HG03342 (cell line): Measurements from ENCODE around the gene EDNRA.

Source experiments
- ATAC-seq: cut with Tn5 transposase; IDR thresholded peaks from one replicate; pipeline ENCODE4 v1.9.1; 2021; ENCODE audit warnings: mild to moderate bottlenecking, moderate library complexity; ENCODE audit not compliant: unreplicated experiment

Gene EDNRA

DNA sequence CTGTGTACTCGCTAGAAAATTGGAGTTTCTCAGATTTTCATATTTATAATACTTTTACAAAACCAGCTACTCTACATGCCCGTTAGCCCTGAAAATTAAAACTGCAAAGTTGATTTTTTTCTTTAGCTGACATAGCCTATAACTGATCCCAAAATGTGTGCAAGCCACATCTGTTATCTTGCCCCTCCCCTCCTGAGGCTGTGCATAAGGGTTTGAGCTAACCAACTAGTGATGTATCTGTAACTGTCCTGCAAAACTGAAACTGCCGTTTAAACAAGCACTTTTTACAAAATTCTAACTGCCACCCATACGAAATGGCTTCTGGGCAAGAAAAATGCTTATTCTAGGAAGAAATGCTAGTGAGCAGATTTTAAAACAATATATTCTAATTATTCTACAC, 59.1 kb downstream of the EDNRA start:
- ATAC-seq = no peak

DNA sequence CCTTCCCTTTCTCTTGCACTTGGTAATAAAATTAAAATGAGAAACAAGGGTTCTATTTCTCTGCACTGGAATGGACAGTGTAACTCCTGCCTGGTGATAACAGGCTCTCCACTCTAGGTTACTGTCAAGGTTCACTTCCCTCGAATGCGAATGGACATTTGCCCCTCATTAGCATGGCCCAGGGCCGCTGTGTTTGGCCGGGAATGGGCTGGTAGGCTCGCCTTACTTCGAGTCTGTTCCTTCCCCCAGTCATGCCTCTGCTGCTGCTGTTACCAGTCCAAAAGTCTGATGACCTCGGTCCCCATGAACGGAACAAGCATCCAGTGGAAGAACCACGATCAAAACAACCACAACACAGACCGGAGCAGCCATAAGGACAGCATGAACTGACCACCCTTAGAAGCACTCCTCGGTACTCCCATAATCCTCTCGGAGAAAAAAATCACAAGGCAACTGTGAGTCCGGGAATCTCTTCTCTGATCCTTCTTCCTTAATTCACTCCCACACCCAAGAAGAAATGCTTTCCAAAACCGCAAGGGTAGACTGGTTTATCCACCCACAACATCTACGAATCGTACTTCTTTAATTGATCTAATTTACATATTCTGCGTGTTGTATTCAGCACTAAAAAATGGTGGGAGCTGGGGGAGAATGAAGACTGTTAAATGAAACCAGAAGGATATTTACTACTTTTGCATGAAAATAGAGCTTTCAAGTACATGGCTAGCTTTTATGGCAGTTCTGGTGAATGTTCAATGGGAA, 61.5 kb downstream of the EDNRA start:
- ATAC-seq = no peak

DNA sequence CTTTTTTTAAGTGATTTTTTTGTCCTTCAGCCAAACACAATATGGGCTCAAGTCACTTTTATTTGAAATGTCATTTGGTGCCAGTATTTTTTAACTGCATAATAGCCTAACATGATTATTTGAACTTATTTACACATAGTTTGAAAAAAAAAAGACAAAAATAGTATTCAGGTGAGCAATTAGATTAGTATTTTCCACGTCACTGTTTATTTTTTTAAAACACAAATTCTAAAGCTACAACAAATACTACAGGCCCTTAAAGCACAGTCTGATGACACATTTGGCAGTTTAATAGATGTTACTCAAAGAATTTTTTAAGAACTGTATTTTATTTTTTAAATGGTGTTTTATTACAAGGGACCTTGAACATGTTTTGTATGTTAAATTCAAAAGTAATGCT, 62.1 kb downstream of the EDNRA start:
- ATAC-seq = no peak

DNA sequence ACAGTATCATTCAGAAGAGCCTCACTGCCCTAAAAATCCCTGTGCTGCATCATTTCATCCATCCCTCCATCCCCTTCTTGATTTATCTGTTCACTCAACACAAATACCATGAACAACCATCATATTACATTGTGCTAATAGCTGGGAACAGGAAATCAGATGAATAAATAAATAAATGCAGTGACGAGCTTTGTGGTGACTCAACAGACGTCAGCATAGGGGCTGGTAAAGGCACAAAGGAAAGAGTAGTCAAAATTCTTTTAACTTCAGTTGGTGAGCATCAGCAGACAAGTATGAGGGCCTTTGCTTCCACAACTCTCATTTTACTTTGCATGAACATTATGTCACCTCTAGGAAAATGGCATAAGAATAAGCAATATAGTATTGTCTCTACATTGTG, 65.5 kb downstream of the EDNRA start:
- ATAC-seq = no peak

DNA sequence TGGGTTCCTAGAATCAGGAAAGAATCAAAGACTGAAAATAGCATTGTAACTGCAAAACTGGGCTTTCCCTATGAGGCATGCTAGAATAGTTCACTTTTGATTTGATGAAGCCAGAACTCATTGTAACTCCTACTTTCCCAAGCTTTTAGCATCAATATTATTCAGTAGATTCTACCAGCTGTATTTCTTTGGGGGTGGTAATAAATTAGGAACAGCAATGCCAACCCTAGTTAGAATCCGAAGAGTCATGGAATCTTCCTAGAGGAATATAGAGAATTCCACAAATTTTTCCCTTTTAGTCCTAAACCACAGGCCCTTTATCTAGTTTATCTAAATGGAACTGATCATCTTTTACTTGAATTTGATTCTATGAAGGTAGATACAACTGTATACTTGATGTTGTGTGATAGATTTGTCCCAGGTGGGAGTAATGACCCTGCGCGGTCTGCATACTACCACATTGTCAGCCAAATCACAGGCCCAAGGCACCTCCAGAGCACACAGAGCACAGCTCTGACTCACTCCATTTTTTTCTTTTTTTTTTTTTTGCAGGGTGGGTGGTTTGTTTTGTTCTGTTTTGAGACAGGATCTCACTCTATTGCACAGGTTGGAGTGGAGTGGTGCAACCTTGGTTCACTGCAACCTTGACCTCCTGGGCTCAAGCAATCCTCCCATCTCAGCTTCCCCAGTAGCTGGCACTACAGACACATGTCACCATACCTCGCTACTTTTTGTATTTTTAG, 66.6 kb downstream of the EDNRA start:
- peak; percentile 45 for ATAC-seq

DNA sequence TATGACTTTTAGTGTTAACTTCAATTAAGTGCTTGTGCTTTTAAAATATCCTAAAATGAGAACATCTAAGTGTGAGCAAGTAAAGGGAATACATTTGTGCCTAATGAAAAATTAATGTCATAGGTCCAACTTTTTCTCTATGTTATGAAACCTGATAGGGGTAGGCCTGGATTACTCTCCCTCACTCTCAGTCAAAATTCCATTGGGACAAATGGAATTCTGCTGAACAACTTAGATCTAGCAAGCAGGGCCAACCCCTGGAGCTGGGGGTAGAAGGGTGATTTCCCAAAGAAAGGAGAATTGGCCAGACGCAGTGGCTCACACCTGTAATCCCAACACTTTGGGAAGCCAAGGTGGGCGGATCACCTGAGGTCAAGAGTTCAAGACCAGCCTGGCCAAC, 67.4 kb downstream of the EDNRA start:
- no peak for ATAC-seq

DNA sequence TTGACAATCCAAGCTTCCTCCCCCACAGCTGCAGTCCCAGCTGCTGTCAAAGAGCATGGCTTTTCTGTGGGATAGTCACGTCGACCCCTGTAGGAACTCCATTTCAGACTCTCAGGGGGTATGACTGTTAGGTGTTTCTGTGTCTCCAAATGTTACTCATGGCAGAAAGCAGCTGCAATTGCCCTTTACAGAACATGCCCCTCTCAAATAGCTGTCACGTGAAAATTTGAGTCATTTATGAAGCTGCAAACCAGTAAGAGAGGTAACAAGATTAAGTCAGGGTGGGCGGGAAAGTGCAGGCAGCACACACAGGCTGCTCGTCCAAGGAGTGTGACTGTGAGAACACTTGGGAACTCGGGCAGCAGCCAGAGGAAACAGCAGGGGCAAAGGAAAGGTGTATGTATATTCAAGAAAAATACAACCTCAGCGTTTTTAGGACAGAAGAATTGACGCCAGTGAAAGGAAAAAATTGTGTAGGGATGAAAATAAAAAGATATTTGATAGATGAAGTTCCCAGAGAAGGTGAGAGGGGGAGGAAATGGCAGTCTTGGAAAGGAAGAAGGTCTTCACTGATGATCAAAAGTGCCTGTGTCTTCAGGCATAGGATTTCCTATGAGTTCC, 69.8 kb downstream of the EDNRA start:
- peak; percentile 75 for ATAC-seq

DNA sequence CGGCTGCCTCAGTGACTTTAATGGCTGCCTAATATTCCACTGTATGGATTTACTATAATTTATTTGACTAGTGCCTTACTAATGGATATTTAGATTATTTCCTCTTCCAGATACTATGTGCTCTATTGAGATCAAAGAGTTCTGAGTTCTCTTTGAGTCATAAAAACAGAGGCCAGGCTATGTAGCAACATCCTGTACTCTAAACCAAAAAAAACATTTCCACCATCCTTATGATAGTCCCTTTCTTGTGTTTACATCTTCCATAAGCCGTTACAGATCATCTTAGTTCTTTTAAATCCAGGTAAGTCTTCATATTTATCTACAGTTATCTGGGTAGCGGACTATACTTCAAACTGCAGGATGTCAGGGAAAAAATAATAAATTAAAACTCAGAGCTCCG, 79.7 kb downstream of the EDNRA start:
- no peak for ATAC-seq

DNA sequence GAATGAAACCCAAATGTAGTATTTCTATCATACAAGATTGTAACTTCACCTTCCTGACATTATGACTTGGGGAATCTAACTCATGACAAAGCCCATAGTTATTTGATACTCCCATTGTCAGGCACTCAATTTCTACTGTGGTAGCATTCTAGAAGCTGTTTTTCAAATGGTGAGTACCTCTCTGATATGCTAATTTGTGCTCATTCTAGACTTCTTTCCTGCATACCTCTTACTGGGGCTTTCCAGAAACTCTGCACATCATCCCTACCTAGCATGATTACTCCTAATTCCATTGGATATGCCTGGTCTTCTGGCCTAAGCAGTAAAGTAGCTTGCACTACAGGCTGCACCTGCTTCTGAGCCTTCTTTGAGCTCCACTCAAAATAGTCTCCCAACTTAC, 85.9 kb downstream of the EDNRA start:
- no peak for ATAC-seq

DNA sequence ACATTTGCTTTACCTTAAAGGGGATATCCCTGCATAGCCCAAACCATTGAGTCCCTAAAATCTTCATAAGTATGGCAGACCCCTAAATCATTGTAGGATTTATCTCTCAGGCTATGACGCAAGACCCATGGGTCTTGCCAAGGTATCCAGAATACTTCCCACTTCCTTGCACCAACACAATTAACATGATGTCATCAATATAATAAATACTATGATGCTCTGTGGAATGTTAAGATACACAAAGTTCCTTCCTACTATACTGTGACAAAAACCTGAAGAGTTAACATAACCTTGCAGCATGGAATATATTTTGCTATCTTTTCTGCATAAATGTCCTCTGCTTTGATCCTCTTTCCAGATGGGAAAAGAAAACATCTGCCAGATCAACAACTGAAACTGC, 86.4 kb downstream of the EDNRA start:
- ATAC-seq = no peak

DNA sequence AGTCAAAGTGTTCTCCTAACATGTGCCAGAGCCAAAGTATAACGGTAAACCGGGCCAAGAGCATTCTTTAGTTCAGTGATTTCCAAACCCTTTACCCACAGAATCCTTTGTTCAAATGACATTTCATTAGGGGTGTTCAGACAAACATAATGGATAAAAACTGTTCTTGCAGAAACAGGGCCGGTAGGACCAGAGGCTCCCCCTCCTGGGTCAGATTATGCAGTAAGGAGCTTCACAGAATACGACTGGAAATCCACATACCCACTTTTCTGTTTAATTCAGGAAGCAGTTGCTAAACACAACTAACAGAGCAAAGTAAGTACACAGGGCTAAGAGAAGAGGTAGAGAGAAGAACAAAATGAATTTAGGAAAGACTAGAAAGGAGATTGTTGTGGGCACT, 89.7 kb downstream of the EDNRA start:
- ATAC-seq = no peak

DNA sequence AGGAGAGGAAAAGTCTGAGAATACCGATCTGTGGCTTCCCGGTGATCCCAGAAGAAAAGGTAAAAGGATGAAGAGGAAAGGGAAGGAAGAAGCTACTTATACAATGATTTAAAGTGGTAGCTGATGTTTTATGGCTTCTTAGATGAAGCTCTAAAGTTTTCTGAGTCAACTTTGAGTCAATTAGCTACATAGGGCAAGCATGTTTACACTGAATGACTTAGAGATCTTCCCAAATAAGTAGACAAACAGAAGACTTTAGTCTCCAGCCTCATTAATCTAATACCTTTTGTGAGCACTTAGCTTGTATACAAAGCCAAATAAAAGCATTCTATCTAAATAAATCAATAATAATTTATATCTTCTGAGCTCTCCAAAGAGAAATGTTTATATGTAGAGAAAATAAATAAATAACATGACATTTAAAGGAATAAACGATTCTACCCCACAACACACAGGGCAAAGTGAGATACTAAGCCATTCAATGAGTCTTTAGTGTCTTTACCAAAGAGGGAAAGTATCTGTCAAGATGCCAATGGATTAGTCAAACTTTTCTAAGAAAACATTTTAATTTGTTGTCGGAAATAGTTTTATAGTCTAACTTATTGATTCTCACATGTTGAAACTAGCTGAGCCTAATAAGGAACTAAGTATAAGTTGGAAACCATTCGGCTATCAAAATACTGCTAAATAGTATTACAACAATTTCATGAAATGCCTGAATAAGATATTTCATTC, 90.3 kb downstream of the EDNRA start:
- ATAC-seq = no peak

DNA sequence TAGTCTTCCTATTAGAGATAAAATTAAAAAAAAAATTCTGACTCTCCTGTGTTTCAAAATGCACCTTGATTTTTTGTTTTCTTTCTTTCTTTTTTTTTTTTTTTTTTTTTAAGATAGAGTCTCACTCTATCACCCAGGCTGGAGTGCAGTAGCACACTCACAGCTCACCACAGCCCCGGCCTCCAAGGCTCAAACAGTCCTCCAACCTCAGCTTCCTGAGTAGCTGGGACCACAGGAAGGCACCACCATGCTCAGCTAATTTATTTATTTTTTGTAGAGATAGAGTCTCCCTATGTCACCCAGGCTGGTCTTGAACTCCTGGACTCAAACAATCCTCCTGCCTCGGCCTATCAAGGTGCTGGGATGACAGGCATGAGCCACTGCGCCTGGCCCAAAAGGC, 95.2 kb downstream of the EDNRA start:
- no peak for ATAC-seq

DNA sequence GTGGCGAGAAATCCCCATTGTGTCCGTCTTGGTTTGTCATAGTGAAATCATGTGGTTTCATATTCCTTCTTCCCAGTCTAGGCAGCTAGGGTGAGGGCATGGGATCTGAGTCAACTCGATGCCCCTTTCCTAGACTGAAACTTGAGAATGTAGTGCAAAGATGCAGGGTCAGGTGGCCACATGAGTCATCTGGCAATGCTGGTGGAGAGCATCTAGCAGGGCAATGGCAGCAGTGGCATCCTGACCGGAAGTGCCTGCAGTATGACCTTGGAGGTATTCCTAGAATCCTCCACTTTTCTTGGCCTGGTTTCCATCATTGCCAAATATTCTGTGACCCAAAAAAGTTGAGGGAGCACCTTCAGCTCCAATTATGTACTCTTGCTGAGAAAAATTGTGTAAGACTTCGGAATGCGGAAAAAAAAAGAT, 97.2 kb downstream of the EDNRA start:
- ATAC-seq = no peak

DNA sequence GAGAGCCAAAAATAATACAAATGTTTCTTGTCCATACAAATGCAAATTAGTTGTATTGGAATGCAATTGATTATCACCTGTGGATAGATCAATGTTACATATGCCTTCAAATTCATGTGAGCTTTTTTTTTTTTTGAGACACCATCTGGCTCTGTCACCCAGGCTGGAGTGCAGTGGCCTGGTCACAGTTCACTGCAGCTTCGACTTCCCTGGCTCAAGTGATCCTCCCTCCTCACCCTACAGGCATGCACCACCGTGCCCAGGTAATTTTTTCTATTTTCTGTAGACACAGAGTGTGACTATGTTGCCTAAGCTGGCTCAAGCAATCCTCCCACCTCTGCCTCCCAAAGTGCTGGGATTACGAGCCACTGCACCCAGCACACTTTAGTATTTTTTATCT, 97.7 kb downstream of the EDNRA start:
- ATAC-seq = no peak

DNA sequence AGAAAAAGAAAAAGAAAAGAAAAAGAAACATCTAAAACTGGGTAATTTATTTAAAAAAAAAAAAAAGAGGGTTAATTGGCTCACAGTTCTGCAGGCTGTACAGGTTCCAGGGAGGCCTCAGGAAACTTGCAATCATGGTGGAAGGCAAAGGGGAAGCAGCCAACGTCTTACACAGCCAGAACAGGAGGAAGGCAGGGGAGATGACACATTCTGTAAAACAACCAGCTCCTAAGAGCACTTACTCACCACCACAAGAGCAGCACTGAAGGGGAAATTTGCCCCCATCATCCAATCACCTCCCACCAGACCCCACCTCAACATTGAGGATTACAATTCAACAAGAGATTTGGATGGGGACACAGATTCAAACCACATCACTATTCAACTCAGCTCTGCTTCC, 99.5 kb downstream of the EDNRA start:
- no peak for ATAC-seq

DNA sequence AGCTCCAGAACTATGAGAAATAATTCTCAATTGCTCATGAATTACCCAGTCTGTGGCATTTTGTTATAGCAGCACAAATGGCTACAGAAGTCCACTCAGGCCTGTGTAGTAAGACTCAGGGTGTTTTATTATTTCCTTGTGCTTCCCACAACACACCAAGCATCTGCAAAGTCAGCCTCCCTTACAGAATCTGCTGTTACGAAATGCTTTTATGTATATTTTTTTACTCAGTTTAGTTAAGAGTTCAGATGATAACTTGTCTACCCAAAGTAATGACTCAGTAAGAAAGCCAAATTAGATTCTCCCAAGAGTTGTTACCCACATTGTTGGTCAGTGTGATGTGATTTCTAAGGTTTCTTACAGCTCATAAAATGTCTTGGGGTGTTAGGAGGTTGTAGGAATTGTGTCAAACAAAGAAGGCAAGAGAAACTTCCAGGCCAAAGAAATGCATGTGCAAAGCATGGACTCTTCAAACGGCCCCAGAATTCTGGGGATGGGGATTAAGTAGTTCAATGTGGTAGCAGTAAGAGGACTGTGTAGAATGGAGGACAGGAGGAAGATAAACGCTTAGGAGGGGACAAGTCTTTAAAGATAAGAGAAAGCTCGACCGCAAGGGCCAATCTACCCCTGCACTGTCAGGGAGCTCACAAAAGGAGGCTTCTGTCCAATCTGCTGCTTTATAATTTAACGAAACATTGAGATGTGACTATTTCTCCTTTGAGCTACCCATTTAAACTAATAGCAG, 100.9 kb downstream of the EDNRA start:
- no peak for ATAC-seq

DNA sequence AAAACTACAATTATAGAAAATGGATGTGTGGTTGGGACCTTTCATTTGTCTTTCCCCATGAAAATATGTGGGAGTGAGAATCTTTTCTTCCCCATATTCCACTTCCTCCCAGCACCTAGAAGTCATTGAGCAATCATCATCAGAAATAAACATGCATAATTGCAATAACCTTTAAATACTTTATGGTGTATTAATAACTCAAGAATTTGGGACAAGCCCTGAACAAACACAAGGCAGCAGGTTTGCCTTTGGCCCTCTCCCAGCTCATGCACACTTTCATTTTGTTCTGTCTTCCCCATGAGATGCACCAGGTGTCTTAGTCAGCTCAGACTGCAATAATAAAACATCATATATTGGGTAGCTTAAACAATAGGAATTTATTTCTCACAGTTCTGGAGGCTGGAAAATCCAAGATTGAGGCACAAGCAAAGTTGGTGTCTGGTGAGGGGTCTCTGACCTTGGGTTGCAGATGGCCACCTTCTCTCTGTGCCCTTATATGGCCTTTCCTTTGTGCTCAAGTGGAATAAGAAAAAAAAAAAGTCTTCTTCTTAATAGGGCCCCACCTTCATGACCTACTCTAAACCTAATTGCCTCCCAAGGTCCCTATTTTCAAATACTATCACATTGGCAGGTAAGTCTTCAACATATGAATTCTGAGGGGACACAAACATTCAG, 101.6 kb downstream of the EDNRA start:
- no peak for ATAC-seq

DNA sequence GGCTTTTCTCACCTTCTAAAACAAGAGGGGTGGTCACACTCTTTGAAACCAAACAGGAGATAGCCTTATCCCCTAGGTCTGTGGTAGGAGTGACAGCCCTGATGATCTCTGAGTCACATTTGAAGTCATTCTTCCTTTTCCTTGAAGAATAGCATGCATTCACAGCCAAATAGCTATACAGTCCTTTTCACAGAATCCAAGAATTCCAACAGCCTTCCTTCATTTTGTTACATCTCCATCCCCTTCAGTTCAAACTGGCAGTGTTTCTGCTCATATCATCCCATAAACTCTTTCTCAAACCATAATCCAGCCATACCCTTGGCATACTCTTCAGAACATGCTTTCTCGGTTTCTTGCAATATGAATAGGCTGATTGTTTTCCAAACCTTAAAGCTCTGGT, 103.0 kb downstream of the EDNRA start:
- no peak for ATAC-seq

DNA sequence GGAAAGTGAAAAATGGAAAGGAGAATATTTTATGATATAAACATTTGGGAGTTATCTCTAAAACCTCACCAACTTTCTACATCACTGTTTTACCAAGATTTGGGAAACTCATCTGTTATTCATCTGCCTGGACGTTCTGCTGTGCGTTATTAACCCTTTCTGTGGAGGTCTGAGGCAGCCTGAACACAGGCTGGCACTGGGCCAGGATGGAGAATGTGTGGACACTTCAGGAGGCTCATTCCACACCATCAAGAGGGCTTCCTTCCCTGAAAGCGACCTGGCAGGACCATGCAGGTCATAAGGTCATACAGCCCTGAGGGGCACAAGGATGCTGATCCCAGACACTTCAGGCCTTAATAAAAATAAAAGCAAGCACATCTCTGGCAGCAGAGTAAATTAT, 105.1 kb downstream of the EDNRA start:
- no peak for ATAC-seq
